HT1080 (cell line): ENCODE data around the gene RAB26. TPM values are rescaled to one million over a fixed set of nuclear protein-coding genes. Genes with fewer than 3 reads are reported as not detected.
"Not testable (repeated sequence)": the region's sequence is repeated elsewhere in the genome, so short reads cannot be mapped to it uniquely, and the experiment has no call there.

ENCODE experiments used
- DNase-seq: peaks from one replicate; pipeline ENCODE4 v3.0.0-alpha.2; 2015; ENCODE audit warnings: low read depth
- small RNA-seq: library from RNA; depleted of rRNA; stranded (forward); fragments of <200 nt; gene quantifications from one replicate; pipeline ENCODE3, GENCODE V24; 2014
- total RNA-seq: library from RNA; depleted of rRNA; stranded (reverse); fragments of >200 nt; shearing (Covaris generic); gene quantifications from 2 replicates; pipeline ENCODE4 v1.2.3, GENCODE V29; 2014; rRNA removed

The RAB26 gene
- total RNA-seq, 1 experiment from 2014 or later, result 13.4 TPM

DNA sequence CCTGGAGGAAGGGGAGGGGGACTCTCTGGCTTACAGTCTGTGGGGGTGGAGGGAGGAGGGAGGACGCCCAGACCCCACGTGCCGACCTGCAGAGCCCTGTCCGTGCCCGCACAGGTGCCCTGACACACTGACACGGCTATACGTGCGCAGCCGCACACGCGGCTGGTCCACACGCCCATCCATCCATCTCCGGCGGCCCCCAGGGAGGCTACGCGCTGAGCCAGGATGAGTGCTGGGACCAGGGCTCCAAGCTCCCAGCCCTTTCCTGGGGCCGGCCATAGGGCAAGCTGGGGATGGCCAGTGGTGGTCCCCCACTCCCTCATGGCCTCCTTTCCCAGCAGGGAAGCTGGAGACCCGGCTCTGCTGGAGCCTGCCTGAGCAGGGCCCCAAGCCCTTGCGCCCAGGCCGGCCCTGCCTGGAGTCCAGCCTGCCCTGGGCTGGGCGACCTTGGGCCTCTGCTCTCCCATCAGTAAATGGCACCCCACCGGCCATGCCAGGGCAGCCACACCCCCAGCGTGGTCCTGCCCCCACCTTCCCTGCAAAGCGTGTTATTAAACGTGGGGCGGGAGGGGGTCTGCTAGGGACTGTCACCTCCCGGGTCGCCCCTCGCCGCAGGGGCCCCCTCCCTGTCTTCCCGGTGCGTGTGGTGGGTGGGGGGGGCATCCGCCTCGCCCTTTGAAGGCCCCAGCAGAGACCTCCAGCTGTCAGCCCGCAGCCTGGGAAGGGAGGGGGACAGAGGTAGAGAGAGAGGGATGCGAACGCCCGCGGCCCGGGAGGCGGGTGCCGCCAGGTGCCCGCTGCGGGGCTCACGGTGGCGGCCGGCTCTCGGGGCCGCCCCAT is 47.1 kb downstream of the RAB26 start:
- DNase-seq, result no peak

DNA sequence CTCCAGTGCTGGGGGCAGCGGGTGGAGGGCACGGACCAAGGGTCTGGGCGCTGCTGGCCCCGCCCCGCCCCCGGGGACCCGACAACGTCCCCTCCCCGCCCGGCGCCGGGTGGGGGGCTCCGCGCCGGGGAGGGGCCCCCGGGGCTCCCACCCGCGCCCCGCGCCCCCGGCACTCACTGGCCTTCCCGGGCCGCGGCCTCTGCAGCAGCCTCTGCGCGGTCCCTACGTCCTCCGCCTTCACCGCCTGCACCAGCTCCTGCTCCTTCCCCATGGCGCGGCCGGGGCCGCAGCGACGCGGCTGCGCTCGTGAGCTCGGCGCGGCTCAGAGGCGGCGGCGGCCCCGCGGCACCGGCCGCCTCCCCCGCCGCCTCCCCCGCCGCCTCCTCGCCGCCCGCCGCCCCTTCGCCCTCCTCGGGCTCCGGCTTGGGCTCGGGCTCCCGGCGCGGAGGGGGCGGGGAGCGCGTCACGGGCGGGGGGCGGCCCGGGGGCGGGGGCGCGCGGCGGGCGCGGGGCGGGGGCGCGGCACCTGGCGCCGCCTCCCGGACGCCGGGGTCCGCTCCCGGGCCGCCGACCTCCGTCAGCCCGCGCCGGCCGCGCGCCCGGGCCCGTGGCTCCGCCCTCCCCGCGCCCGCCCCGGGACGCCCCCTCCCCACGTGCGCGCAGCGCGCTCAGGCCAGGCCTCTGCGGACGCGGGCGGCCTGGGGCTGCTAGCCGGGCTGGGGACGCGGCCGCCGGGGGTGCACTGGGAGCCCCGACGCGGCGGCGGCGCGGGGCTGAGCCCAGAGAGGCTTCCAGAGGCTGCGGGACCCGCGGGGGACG is 47.9 kb downstream of the RAB26 start, which contains the start of gene CASKIN1:
Gene CASKIN1 (minus strand): TSS at position 444 of the 819 bp plus-strand sequence. CDS start 173 bp downstream, at position 271.
- DNase-seq, result no peak

DNA sequence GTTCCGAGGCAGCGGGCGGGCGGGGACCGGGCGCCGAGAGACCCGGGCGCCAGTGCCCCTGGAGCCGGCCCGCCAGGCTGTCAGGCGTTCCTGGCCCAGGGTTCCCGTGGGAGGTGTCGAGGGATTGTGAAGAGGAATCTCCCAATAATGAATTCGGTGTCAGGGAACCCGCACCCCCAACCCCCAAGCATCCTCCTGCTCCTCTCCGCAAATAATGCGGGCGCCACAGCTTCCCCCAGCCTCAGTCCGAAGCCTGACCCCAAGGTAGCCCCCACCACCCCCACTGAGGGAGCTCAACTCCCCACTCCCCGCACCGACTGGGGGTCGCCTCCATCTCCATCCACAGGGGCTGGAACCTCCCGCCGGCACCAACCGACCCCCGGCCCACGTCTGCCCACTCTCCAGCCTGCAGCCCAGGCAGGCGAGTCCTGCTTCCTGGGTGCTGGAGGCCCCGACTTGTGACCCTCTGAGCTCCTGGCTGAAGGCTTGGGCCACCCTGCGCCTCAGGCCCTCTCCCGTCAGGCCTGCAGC is 48.6 kb downstream of the RAB26 start:
- no peak for DNase-seq

DNA sequence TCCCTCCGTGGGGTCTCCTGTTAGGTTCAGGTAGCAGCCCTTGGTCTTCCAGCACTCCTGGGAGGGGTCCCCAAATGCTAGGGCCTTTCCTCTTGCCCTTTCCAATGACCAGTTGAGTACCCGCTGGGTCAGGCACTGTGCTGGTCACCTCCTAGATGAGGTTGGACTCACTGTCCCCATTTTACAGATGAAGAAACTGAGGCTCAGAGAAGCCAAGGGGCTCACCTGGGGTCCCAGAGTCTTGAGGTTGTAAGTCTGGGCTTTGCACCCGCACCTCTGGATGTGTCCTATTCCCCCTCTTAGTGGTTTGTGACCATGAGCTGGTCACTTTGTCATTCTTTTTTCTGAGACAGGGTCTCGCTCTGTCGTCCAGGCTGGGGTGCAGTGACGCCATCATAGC is 49.3 kb downstream of the RAB26 start:
- DNase-seq, result no peak

DNA sequence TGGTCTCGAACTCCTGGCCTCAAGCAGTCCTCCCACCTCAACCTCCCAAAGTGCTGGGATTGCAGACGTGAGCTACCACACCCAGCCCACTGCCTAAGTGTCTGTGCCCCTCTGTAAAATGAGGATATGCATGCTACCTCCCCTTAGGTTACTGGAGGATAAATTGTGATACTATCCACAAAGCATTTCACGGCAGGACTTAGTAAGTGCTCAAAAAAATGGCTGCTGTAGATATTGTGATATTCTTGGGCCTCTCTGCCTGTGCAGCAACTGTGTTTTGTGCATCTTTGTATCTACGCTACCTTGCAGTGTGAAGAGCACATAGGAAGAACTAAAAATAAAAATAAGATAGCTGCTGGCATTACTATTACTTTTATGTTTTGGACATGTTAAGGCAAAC is 49.9 kb downstream of the RAB26 start:
- DNase-seq, result no peak

DNA sequence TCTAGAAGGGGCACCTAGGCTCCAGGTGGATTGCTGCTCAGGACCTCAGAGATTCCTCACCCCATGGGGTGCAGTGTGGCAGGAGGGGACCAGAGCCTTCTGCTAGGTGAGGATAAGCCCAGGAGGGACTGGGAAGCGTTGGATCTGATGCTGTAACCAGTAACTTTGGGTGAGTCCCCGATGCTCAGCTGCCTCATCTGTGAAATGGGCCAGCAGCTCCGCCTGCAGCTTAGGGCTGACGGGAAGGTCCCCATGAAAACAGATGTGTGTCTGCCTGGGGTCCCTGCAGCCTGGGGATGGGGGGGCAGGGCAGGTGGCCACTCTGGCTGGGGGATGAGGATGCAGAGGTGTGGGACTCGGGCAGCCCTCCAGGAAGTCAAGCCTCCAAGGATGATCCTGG is 50.7 kb downstream of the RAB26 start:
- DNase-seq, result no peak

DNA sequence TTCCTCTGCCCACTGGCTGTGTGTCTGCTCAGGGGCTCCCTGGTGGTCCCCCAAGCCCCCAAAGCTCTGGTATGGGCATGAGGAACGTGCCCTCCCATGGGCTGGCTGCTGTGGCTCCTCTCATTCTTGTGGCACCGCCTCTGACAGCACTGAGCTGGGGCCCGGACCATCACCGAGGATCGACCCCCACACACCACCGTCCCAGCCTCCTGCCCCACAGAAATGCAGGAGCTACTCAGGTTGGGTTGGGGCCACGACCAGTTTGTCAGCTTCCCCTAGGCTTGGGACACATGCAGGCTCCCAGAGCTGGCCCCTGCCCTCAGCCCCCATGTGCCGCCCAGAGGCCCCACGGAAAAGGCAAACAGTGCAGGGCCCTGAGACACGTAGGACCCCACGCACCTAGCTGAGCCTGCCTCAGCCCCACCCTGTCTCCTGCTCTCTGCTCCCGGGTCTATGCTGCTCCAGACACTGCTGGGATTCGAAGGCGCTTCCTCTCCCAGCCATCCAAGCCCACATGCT is 51.3 kb downstream of the RAB26 start:
- no peak for DNase-seq

DNA sequence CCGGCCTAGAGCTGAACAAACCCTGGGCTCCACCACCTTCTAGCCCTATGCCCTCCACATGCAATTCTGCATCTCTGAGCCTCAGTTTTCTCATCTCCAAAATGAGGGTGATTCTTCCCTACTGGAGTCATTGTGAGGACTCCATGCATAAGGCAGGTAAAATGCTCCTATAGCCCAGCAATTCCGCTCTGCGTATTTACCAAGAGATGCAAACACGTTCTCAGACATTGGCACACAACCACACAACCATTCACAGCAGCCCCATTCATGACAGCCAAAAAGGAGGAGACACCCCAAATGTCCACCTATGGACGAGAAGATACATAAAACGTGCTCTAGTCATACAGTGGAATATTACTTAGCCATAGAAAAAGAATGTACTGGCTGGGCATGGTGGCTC is 51.9 kb downstream of the RAB26 start:
- no peak for DNase-seq

DNA sequence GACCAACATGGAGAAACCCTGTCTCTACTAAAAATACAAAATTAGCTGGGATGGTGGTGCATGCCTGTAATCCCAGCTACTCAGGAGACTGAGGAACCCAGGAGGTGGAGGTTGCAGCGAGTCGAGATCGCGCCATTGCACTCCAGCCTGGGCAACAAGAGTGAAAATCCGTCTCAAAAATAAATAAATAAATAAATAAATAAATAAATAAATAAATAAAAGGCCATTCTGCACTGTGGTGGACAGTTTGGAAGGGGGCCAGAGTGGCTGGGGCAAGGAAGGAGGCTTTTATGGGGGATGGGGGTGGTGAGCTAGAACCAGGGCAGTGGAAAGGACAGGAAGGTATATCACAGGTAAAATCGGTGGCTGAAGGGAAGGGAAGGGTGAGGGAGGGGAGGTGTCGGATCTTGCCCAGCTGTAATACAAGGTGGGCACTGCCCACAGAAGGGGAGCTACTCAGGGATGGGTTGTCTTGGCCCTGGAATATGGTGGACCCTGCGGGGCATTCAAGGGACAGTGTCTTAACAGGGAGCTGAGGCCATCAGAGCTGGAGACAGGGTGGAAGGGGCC is 54.8 kb downstream of the RAB26 start:
- DNase-seq, result not testable (repeated sequence)

Small RNA genes lying within 50 kb of the gene (small RNA-seq; reads per million reads assigned to genes)
- not detected for gene MIR3180-5
- not detected for gene MIR4516
- gene RF00019, result not detected
- gene SNORD60, result not detected

Other genes starting within 250 kb of the RAB26 start
- not detected in 2 replicates for gene HS3ST6, start 230.2 kb upstream of the RAB26 start, total RNA-seq
- 26.1 and 38.7 TPM in 2 replicates for gene MSRB1, start 205.4 kb upstream of the RAB26 start, total RNA-seq
- gene RPL3L, start 193.9 kb upstream of the RAB26 start, total RNA-seq, result not detected in 2 replicates
- gene NDUFB10, start 189.1 kb upstream of the RAB26 start, total RNA-seq, result 559 and 621 TPM in 2 replicates
- 5,088 and 5,569 TPM in 2 replicates for gene RPS2, start 183.8 kb upstream of the RAB26 start, total RNA-seq
- not detected in 2 replicates for gene RNF151, start 181.8 kb upstream of the RAB26 start, total RNA-seq
- 47.8 and 53.4 TPM in 2 replicates for gene TBL3, start 176.6 kb upstream of the RAB26 start, total RNA-seq
- gene NOXO1, start 167.2 kb upstream of the RAB26 start, total RNA-seq, result 0.43 TPM in 1 of 2 replicates, not detected in the other
- 75.7 and 85.5 TPM in 2 replicates for gene GFER, start 164.4 kb upstream of the RAB26 start, total RNA-seq
- 2.4 and 2.5 TPM in 2 replicates for gene SYNGR3, start 158.7 kb upstream of the RAB26 start, total RNA-seq
- 46.2 and 50.4 TPM in 2 replicates for gene ZNF598, start 138.8 kb upstream of the RAB26 start, total RNA-seq
- gene NPW, start 128.8 kb upstream of the RAB26 start, total RNA-seq, result 0.30 and 0.35 TPM in 2 replicates
- 118 and 158 TPM in 2 replicates for gene NHERF2, start 121.7 kb upstream of the RAB26 start, total RNA-seq
- gene NTHL1, start 100.8 kb upstream of the RAB26 start, total RNA-seq, result 61.5 and 90.5 TPM in 2 replicates
- gene TSC2, start 100.6 kb upstream of the RAB26 start, total RNA-seq, result 50.2 and 59.6 TPM in 2 replicates
- gene PKD1, start 12.7 kb upstream of the RAB26 start, total RNA-seq, result 55.1 and 58.6 TPM in 2 replicates
- 122 and 138 TPM in 2 replicates for gene TRAF7, start 7.2 kb downstream of the RAB26 start, total RNA-seq
- gene CASKIN1, start 48.0 kb downstream of the RAB26 start, total RNA-seq, result 0.10 and 1.2 TPM in 2 replicates
- gene MLST8, start 56.8 kb downstream of the RAB26 start, total RNA-seq, result 50.0 and 69.1 TPM in 2 replicates
- 2.0 and 7.3 TPM in 2 replicates for gene BRICD5, start 62.2 kb downstream of the RAB26 start, total RNA-seq
- 40.0 and 50.1 TPM in 2 replicates for gene PGP, start 66.2 kb downstream of the RAB26 start, total RNA-seq
- 37.4 and 41.2 TPM in 2 replicates for gene E4F1, start 75.0 kb downstream of the RAB26 start, total RNA-seq
- 2.1 and 3.7 TPM in 2 replicates for gene DNASE1L2, start 87.8 kb downstream of the RAB26 start, total RNA-seq
- 32.5 and 40.0 TPM in 2 replicates for gene ECI1, start 103.0 kb downstream of the RAB26 start, total RNA-seq
- 249 and 290 TPM in 2 replicates for gene RNPS1, start 119.5 kb downstream of the RAB26 start, total RNA-seq
- gene ABCA3, start 192.1 kb downstream of the RAB26 start, total RNA-seq, result 0.13 and 0.14 TPM in 2 replicates